DOHH2 (cell line): ENCODE results near the gene UNG.

Experiments used
- H3F3A ChIP-seq: fragments of 200-600 bp; sonication (generic), shearing (Covaris generic); 2 replicates; pipeline ENCODE4 v1.6.0; 2016; ENCODE audit warnings: antibody characterized with exemption, mild to moderate bottlenecking; ENCODE audit not compliant: control insufficient read depth, insufficient read depth
- H3K27ac ChIP-seq: fragments of 200-600 bp; sonication (generic); 2 replicates; pipeline ENCODE4 v1.5.1; 2014; ENCODE audit warnings: low read depth, mild to moderate bottlenecking, low read length, moderate library complexity
- H3K27me3 ChIP-seq: fragments of 200-600 bp; sonication (generic); 2 replicates; pipeline ENCODE4 v1.6.1; 2014; ENCODE audit warnings: mild to moderate bottlenecking, low read length, mixed read lengths; ENCODE audit not compliant: control insufficient read depth
- H3K36me3 ChIP-seq: fragments of 200-600 bp; sonication (generic); 2 replicates; pipeline ENCODE4 v1.6.1; 2014; ENCODE audit warnings: mild to moderate bottlenecking, low read length, moderate library complexity, mixed read lengths; ENCODE audit not compliant: control insufficient read depth
- H3K4me1 ChIP-seq: fragments of 200-600 bp; sonication (generic); 2 replicates; pipeline ENCODE4 v1.6.1; 2014; ENCODE audit warnings: mild to moderate bottlenecking, low read length, mixed read lengths; ENCODE audit not compliant: control insufficient read depth
- H3K4me2 ChIP-seq: fragments of 200-600 bp; sonication (generic); 2 replicates; pipeline ENCODE4 v1.6.0; 2014; ENCODE audit warnings: mild to moderate bottlenecking, low read length, moderate library complexity
- H3K4me3 ChIP-seq: fragments of 200-600 bp; sonication (generic); 2 replicates; pipeline ENCODE4 v1.5.1; 2014; ENCODE audit warnings: mild to moderate bottlenecking, low read length, mixed read lengths
- H3K79me2 ChIP-seq: fragments of 200-600 bp; sonication (generic); 2 replicates; pipeline ENCODE4 v1.6.1; 2014; ENCODE audit warnings: mild to moderate bottlenecking, low read length, mixed read lengths; ENCODE audit not compliant: control insufficient read depth
- H3K9me2 ChIP-seq: fragments of 200-600 bp; sonication (generic); replicated peaks from 2 replicates; pipeline ENCODE4 v1.6.1; 2014; ENCODE audit warnings: mild to moderate bottlenecking, low read length, mixed read lengths; ENCODE audit not compliant: control insufficient read depth
- H3K9me3 ChIP-seq: fragments of 200-600 bp; sonication (generic); 2 replicates; pipeline ENCODE4 v1.6.1; 2014; ENCODE audit warnings: antibody characterized with exemption, low read length, mixed read lengths; ENCODE audit not compliant: control insufficient read depth, insufficient read depth
- H4K20me1 ChIP-seq: fragments of 200-600 bp; sonication (generic); 2 replicates; pipeline ENCODE4 v1.6.0; 2014; ENCODE audit warnings: low read depth, mild to moderate bottlenecking, antibody characterized with exemption, low read length, moderate library complexity; ENCODE audit not compliant: control insufficient read depth, insufficient read depth
- EZH2phosphoT487 ChIP-seq: fragments of 200-600 bp; sonication (generic); IDR thresholded peaks from 2 replicates; pipeline ENCODE4 v1.6.1; 2017; ENCODE audit warnings: borderline replicate concordance, mild to moderate bottlenecking, antibody characterized with exemption, low read length, moderate library complexity, mixed read lengths
- TF ChIP-seq, protein P1 (sequence below): fragments of 200-600 bp; sonication (generic); IDR thresholded peaks from one replicate; pipeline ENCODE4 v1.5.1; 2014; ENCODE audit warnings: antibody characterized with exemption, mild to moderate bottlenecking, low read depth, low read length; ENCODE audit not compliant: poor library complexity, severe bottlenecking

Gene UNG

DNA sequence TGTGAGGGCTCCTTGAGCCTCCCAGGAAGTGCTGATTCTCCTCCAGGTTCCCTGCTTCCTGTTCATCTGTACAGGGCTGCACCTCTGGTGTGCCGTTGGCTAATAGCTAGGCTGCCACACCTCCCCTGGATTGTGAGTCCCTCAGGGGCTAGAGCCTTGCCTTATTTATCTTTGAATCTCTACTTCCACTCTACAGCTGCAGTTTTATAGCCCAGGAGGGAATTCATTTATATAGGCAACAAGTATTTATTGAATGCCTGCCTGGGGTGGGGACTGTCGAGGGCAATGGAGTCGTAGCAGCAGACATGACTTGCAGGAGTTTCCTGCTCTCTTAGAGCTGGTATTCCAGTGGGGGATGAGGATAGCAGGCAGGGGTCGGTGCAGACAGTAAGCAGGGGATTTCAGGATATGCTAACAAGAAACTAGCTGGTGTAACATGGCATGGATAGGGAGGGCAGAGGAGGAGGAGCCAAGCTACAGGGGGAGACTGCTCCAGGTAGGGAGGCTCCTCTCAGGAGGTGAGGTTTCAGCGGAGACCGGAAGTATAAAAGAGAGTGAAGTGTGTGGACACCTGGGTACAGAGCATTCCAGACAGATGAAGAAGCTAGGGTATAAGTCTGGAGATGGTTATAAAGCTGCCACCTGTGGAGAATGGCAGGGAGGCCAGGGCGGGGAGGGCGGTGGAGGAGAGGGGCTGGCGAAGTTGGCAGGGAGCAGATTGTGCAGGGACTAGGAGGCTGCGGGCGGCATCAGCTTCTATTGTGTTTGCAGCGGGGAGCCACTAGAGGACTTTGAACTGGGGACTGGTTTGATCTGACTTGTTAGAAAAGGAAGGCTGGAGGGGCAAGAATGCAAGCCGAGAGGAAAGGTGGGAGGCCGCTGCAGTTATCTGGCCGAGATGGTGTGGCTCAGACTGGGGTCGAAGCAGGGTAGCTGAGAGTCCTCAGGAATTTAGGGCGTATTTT is 27.8 kb upstream of the UNG start:
- Histone ChIP-seq H3K36me3 (peaks cover 43% of the 10 kb centered on the region), H3K4me1 (peaks cover 11% of the 10 kb centered on the region), H4K20me1 (no peaks in the 10 kb centered on the region), H3K4me3 (no peak overlapping the region), H3K4me2 (no peak overlapping the region), H3K79me2 (no peaks in the 10 kb centered on the region), H3K27ac (no peak overlapping the region), H3K9me3 (no peaks in the 10 kb centered on the region), H3K9me2 (no peaks in the 10 kb centered on the region), H3F3A (no peaks in the 10 kb centered on the region), H3K27me3 (no peaks in the 10 kb centered on the region)
- no peak for TF ChIP-seq EZH2phosphoT487
- TF ChIP-seq, protein P1, sequence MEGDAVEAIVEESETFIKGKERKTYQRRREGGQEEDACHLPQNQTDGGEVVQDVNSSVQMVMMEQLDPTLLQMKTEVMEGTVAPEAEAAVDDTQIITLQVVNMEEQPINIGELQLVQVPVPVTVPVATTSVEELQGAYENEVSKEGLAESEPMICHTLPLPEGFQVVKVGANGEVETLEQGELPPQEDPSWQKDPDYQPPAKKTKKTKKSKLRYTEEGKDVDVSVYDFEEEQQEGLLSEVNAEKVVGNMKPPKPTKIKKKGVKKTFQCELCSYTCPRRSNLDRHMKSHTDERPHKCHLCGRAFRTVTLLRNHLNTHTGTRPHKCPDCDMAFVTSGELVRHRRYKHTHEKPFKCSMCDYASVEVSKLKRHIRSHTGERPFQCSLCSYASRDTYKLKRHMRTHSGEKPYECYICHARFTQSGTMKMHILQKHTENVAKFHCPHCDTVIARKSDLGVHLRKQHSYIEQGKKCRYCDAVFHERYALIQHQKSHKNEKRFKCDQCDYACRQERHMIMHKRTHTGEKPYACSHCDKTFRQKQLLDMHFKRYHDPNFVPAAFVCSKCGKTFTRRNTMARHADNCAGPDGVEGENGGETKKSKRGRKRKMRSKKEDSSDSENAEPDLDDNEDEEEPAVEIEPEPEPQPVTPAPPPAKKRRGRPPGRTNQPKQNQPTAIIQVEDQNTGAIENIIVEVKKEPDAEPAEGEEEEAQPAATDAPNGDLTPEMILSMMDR: no peak

GRCh38 chr12:109074866-109075265 is 22.5 kb upstream of the UNG start:
- Histone ChIP-seq H3K27me3 (no peaks in the 10 kb centered on the region), H3K9me2 (no peaks in the 10 kb centered on the region), H3K4me1 (no peaks in the 10 kb centered on the region), H3F3A (no peaks in the 10 kb centered on the region), H3K27ac (no peak overlapping the region), H3K4me3 (no peak overlapping the region), H3K36me3 (peaks cover 33% of the 10 kb centered on the region), H4K20me1 (no peaks in the 10 kb centered on the region), H3K4me2 (no peak overlapping the region), H3K79me2 (no peaks in the 10 kb centered on the region), H3K9me3 (no peaks in the 10 kb centered on the region)
- TF ChIP-seq EZH2phosphoT487: no peak
- TF ChIP-seq, protein P1: no peak

GRCh38 chr12:109082751-109083150 is 14.6 kb upstream of the UNG start:
- Histone ChIP-seq H3K79me2 (no peaks in the 10 kb centered on the region), H3K27ac (no peak overlapping the region), H3K4me1 (no peaks in the 10 kb centered on the region), H3K4me3 (no peak overlapping the region), H3F3A (peaks cover 12% of the 10 kb centered on the region; the same call in 1 of the 2 replicates), H3K9me3 (no peaks in the 10 kb centered on the region), H3K4me2 (no peak overlapping the region), H3K36me3 (peaks cover 65% of the 10 kb centered on the region), H4K20me1 (peaks cover 2% of the 10 kb centered on the region; the same call in 1 of the 2 replicates), H3K27me3 (no peaks in the 10 kb centered on the region), H3K9me2 (no peaks in the 10 kb centered on the region)
- TF ChIP-seq EZH2phosphoT487: no peak
- TF ChIP-seq, protein P1: no peak
